ENCODE measurements around the gene GGT7.
"Not testable (repeated sequence)": the region's sequence is repeated elsewhere in the genome, so short reads cannot be mapped to it uniquely, and the experiment has no call there.

Gene GGT7

GRCh38 chr20:34872622-34873224 lies at the start of gene GGT7:
Gene GGT7 (minus strand): TSS chr20:34872856. CDS start chr20:34872815, 41 bp downstream.
- peak within 1 kb of the TSS in 15 of 21 experiments; percentile 2 to 82 (median 58) for H3K27ac ChIP-seq
- H3K4me3 ChIP-seq, result peak within 1 kb of the TSS; percentile 41 to 69 (median 51)

- no peak overlapping the region for H3K4me3 ChIP-seq
- H3K27ac ChIP-seq, result peak overlapping the region in 4 of 21 experiments; percentile 22 to 61 (median 36)
These were observed 48.8 kb upstream of the GGT7 start for GRCh38 chr20:34921436-34921835.

GRCh38 chr20:34920055-34920454 lies 47.4 kb upstream of the GGT7 start:
- no peak overlapping the region for H3K27ac ChIP-seq
- H3K4me3 ChIP-seq, result no peak overlapping the region

GRCh38 chr20:34916774-34917354 lies 44.2 kb upstream of the GGT7 start:
- no peak overlapping the region for H3K27ac ChIP-seq

GRCh38 chr20:34915749-34916455 lies 43.2 kb upstream of the GGT7 start:
- H3K27ac ChIP-seq, result no peak overlapping the region
- no peak overlapping the region for H3K4me3 ChIP-seq

More at GRCh38 chr20:34916774-34917354, 44.2 kb upstream of the GGT7 start:
- H3K4me3 ChIP-seq, result no peak overlapping the region

GRCh38 chr20:34915131-34915530 lies 42.5 kb upstream of the GGT7 start:
- H3K4me3 ChIP-seq, result no peak overlapping the region
- H3K27ac ChIP-seq, result no peak overlapping the region

- Histone ChIP-seq H3K27ac (peak overlapping the region in 14 of 21 experiments; percentile 11 to 73 (median 42)), H3K4me3 (no peak overlapping the region)
These were observed 35.2 kb upstream of the GGT7 start for GRCh38 chr20:34907616-34908469.

GRCh38 chr20:34904202-34904621 lies 31.6 kb upstream of the GGT7 start:
- Histone ChIP-seq H3K27ac (no peak overlapping the region), H3K4me3 (no peak overlapping the region)

GRCh38 chr20:34898731-34899130 lies 26.1 kb upstream of the GGT7 start:
- H3K27ac ChIP-seq, H3K4me3 ChIP-seq: not testable (repeated sequence)

GRCh38 chr20:34898129-34898528 lies 25.5 kb upstream of the GGT7 start:
- H3K27ac ChIP-seq, H3K4me3 ChIP-seq: not testable (repeated sequence)

GRCh38 chr20:34896086-34896621 lies 23.5 kb upstream of the GGT7 start:
- H3K4me3 ChIP-seq, result no peak overlapping the region

GRCh38 chr20:34895465-34895864 lies 22.8 kb upstream of the GGT7 start:
- Histone ChIP-seq H3K27ac (no peak overlapping the region), H3K4me3 (no peak overlapping the region)

More at GRCh38 chr20:34896086-34896621, 23.5 kb upstream of the GGT7 start:
- H3K27ac ChIP-seq, result no peak overlapping the region

GRCh38 chr20:34894723-34895122 lies 22.1 kb upstream of the GGT7 start:
- no peak overlapping the region for H3K27ac ChIP-seq
- H3K4me3 ChIP-seq, result no peak overlapping the region

- no peak overlapping the region for H3K27ac ChIP-seq
- H3K4me3 ChIP-seq, result no peak overlapping the region
These were observed 20.0 kb upstream of the GGT7 start for GRCh38 chr20:34892671-34893070.

- Histone ChIP-seq H3K4me3 (no peak overlapping the region), H3K27ac (no peak overlapping the region)
These were observed 18.8 kb upstream of the GGT7 start for GRCh38 chr20:34891166-34892062.

GRCh38 chr20:34888468-34888867 lies 15.8 kb upstream of the GGT7 start:
- H3K27ac ChIP-seq, result no peak overlapping the region
- no peak overlapping the region for H3K4me3 ChIP-seq

- H3K4me3 ChIP-seq, result no peak overlapping the region
- H3K27ac ChIP-seq, result no peak overlapping the region
These were observed 14.4 kb upstream of the GGT7 start for GRCh38 chr20:34887023-34887422.

GRCh38 chr20:34886122-34886521 lies 13.5 kb upstream of the GGT7 start:
- H3K4me3 ChIP-seq, result no peak overlapping the region
- H3K27ac ChIP-seq, result no peak overlapping the region

- H3K4me3 ChIP-seq, result no peak overlapping the region
- H3K27ac ChIP-seq, result no peak overlapping the region
These were observed 11.6 kb upstream of the GGT7 start for GRCh38 chr20:34884260-34884659.
